Stimulated activated CD4-positive, alpha-beta T cell treated with anti-CD3 and anti-CD28 coated beads, Interleukin-15, amount 100 ng/mL, for 48 hours (primary cell): ENCODE measurements around the gene PCDH18.
"Not testable (repeated sequence)": the region's sequence is repeated elsewhere in the genome, so short reads cannot be mapped to it uniquely, and the experiment has no call there.

Experiments used
- DNase-seq, 2 donors: peaks; one replicate each; pipeline ENCODE4 v3.0.0-alpha.2; 2020; ENCODE audit warnings: low read depth in 2 of 2

The PCDH18 gene

DNA sequence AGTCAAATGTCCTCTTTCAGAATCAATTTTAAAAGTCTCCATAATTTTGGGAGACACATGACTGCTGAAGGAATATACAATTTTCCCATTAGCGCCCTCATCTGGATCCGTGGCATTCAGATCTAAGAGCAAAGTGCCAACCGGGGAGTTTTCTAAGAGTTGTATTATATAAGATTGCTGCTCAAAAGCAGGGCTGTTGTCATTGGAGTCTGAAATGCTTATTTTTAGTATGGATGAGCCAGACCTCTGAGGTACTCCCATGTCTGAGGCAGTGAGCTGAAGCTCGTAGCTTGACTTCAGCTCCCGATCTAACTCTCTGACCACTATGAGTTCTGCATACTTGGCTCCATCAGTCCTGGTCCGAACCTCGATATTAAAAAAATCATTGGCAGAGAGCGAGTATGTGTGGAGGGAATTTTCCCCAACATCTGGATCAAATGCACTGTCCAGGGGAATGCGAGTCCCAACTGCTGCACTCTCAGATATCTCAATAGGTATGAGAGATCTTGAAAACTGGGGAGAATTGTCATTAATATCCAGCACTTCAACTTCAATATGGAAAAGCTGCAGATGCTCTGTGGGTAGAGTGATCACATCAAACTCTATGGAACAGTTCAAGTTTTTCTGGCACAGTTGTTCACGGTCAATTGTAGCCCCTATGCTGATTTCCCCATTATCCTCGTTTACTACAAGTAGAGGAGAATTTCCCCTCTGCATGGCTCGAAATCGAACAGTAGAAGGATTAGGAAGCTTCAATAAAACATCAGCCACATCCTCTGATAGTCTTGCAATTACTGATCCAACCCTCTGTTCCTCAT lies 917 bp downstream of the PCDH18 start:
- DNase-seq: no peak

DNA sequence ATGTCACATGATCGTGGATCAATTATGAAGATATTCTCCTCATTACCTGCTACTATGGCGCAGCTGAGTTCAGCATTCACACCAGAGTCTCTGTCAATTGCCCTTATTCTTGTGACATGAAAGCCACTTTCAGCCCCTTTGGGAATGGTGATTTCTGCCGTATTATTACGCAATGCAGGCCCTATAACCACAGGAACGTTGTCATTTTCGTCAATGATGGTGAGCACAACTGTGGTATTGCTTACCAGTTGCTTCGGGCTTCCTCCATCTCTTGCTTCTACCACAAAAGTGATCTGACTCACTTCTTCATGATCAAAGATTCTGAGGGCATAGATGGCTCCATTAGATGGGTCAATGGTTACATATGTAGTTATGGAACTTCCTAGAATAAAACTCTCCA lies 2.1 kb downstream of the PCDH18 start:
- no peak for DNase-seq

DNA sequence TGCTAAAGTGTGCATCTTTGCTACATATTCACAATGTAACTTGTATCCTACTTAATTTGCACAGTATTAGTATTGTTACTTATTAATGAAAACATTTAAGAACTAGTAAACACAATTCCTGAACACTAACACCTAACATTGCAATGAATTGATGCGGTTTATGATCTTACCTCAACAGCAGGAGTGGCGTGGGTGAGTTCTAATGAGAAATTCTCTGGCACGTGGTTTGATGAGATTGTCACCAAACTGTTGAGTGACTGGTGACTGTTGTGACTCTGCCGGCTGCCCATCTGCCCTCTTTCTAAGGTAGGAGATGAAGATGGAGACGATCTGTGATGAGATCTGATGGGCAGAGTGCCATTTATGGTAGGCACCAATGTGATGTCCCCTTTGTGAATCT lies 2.9 kb downstream of the PCDH18 start:
- no peak for DNase-seq

DNA sequence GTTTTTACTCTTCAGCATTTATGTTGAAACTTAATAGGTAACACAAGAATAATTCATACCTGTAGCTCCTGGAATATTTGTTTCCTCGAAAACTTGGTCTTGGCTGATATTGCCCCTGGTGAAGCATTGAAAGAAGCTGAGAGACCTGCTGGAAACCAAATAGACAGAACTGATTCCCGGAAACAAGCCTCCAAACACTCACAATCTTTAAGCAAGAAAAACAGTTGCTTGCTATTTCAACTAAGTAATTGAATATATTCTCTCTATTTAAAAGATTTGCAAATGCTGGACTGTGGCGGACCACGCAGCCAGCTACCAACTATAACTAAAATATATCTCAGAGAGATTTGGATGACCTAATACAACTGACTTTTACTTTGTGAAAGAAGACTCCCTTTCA lies 3.6 kb downstream of the PCDH18 start:
- no peak for DNase-seq

DNA sequence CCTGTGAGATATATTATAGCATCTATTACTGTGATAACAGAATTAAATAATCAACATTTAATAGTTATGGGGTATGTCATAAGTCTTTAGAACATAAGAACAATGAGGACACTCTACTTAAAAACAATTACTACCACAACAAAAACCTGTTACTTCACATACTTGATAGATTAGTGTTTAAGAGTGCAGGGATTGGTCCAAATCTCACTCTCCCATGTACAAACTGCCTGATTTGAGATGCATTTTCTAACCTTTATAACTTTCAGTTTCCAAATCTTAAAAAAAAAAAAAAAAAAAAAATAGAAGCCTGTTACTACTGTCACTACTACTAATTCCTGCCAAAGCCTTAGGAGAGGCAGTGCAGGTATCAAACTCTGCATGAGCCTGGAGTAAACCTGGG lies 5.6 kb downstream of the PCDH18 start:
- no peak for DNase-seq

DNA sequence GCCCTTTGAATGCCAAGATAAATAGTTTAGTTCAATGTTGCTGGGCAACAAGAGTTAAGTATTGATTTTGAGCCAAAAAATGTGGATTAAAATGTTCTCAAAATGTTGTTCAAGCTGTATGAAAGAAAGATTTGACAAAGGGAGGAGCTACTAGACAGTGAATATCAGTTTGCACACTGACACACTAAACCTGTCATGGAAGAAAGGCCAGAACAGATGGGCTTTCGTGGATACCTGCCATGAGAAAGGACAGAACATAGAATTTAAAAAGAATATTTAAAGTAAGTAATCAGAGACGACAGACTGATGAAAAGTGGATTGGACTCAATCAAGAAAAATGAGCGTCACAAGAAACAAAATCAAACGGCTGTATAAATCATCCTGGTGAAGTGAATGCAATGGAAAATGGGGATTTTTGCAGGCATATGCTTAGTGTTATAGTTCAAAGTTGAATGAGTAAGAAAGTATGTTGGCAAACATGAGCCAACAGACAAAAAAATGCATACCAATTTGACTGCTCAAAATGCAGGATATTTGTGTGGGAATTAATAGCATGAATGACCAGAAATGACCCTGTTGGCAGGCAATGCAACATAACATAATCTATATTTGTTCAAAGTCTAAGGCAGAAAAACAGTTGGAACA lies 7.4 kb downstream of the PCDH18 start:
- no peak for DNase-seq

DNA sequence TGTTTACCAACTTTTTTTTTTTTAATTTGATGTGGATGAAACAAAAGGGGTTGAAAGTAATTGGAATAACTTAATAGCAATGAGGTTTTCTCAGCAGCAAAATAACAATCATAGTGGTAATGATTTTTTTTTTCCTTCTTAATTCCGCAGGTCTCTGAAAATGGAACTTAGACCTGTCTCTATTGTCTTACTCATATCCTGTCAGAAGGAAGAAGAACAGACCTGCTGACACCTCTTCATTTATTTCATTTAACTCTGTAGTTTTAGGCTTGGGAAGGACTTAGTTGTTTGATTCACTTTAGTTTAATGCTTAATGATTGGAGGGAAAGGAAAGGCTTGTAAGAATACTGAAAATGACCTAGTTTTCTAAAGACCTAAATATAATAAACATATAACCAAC lies 9.0 kb downstream of the PCDH18 start:
- DNase-seq: no peak

DNA sequence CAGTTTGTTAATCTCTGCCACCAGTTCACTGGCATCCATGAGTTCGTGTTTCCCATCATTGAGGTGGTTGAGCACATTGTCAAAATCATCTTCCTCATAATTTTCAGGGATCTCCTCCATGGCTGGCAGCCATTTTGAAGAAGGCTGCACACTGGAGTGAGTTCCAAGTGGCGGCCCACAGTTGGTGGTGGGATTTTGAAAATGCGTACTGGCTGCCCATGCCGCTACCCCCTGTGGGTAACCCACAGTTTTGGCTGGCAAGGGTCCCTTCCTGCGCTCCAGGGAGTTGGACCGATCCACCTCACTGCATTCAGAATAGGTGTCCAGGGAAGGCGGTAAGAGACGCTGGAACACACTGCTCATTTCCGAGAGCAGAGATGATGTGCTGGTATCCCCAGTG lies 11.2 kb downstream of the PCDH18 start:
- DNase-seq: no peak

DNA sequence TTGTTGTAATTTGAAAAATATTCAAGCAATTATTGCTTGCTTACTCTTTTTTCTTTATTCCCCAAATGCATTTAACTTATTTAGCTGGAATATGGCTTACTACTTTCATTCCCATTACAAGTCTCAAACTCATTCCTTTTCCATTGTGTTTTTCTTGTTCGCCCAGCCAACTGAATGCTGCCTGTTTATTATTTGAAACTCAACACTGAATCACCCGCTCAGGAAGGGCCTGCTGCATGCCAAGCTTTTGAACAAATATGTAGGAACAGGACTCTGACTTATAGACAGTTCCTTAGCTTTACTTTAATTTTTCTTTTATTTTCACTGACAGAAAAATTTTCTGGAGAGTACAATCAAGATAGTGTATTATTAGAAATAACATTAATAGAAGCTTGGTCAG lies 12.9 kb downstream of the PCDH18 start:
- DNase-seq: no peak

DNA sequence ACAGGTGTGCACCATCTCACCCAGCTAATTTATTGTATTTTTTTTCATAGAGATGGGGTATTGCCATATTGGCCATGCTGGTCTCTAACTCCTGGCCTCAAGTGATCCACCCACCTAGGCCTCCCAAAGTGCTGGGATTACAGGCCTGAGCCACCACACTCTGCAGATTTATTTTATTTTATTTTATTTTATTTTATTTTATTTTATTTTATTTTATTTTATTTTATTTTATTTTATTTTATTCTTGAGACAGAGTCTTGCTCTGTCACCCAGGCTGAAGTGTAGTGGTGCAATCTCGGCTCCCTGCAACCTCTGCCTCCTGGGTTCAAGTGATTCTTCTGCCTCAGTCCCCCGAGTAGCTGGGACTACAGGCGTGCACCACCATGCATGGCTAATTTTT lies 15.0 kb downstream of the PCDH18 start:
- DNase-seq: not testable (repeated sequence)

DNA sequence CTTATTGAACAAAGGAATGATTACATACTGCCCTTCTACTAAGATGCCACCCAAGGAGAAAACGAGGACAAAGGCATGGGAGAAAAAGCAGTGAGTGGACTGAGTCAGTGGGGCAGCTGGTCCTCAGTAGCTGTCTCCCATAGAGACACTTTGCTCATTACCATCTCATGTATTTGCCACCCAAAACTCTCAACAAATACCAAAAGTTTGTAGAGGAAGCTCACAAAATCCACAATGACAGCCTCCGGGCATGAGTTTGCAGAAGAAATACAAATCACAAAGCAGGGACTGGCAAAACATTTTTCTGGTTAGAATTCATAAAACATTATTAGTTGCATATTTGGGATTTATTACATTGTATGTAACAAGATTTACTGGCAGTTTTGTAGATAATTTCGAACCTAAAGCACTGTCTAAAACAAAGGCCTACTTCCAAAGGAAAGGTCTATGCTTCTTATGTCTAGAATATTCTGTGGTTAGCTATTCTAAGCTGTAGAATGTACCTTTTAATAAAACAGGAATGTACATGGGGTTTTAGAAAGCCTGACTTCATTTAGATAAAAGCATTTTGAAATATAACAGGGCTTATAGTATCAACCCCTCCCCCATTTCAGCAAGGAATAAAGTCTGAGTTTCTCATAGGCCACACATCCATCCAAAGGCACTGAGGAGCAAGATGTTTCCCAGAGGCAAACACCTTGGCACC lies 17.7 kb downstream of the PCDH18 start:
- no peak for DNase-seq

DNA sequence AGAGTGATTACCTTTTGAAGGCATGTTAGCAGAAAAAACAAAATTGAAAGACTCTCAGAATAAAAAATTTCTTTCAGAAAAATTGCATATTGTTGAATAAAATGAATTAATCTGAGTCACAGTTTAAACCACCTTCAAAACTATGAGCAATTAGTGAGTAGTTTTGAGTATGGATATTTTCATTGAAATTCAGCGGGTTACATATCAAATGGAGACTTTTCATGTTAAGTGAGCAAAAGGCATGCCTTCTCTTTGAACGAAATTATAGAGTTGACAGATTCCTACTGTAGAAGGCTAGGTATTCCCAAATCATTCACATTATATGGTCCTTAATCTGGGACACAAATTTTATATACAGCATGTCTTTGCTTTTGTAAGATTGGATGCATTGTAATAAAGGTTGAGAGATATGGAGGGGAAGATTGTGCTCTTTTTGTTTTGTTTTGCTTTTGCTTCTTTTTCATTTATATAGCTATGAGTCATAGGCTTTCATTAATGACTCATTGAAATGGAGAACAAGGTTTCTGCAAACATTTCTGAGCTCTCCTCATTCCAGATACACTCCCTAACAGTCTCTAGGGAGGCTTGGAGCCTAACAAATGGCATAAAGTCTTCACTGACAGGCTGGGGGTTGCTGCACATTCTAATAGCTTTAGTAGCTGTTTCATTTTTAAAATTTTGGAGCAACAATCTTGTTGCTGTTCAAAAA lies 21.6 kb downstream of the PCDH18 start:
- DNase-seq: no peak

DNA sequence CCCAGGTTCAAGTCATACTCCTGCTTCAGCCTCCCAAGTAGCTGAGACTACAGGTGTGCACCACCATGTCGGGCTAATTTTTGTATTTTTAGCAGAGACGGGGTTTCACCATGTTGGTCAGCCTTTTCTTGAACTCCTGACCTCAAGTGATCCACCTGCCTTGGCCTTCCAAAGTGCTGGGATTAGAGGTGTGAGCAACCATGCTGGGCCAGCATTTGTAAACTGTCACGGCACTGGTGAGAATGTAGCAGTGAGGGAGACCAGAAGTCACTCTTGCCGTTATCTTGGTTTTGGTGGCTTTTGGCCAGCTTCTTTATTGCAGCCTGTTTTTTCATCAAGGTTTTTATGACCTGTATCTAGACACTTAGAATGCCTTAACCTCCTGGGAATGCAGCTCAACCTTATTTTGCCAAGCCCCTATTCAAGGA lies 22.4 kb downstream of the PCDH18 start:
- DNase-seq: no peak

DNA sequence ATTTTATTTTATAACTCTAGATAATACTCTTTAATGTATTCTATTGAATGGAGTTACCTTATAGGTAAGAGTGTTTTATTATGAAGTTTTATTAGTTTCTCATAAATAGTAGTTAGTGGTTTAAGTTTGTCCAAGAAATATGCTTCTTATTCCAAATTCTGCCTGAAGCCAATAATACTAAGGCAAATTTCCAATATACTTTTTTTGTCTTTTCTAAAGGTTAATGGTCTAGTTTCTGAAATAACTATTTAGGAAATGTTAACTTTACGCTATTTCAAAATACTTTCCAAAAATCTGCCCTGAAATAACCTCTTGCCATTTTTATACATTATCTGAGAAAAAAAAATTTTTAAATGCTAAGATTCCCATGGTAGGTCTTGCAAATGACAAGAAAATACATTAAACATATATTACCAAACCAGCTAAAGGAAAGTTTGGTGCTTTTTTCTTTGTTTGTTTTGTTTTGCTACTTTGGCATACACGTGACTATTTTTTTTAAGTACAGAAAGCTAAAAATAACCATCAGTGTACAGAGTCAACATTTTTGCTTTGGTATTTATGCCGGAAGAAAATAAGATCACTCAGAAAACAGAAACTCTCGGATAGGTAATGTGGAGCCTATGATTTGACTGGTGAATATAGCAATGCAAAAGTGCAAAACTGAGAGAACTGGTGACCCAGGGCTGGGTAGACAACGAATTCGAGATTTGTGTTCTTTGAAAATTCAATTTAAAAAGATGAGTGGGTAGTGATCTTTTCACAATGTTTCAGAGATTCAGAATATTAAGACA lies 29.8 kb downstream of the PCDH18 start:
- no peak for DNase-seq

DNA sequence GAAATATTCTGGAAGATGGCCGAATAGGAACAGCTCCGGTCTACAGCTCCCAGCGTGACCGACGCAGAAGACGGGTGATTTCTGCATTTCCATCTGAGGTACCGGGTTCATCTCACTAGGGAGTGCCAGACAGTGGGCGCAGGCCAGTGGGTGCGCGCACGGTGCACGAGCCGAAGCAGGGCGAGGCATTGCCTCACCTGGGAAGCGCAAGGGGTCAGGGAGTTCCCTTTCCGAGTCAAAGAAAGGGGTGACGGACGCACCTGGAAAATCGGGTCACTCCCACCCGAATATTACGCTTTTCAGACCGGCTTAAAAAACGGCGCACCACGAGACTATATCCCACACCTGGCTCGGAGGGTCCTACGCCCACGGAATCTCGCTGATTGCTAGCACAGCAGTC lies 36.0 kb downstream of the PCDH18 start:
- DNase-seq: not testable (repeated sequence)

DNA sequence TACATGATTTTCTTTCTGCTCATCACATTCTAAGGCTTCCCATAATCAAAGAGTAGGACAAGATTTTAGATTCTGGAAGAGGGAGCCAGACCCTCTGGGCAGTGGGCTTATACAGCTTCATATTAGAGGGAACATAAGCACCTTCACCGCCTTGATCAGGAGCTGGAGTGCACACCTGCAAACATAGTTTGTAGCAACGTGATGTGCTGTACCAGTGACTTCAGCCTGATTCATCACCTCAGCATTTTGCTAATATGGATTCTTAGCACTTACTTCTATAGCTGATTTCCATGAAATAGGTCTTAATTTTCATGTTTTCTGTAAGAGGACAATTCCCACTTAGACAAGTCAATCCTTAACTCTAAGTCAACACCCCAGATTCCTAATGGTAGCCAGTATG lies 36.7 kb downstream of the PCDH18 start:
- DNase-seq: no peak

DNA sequence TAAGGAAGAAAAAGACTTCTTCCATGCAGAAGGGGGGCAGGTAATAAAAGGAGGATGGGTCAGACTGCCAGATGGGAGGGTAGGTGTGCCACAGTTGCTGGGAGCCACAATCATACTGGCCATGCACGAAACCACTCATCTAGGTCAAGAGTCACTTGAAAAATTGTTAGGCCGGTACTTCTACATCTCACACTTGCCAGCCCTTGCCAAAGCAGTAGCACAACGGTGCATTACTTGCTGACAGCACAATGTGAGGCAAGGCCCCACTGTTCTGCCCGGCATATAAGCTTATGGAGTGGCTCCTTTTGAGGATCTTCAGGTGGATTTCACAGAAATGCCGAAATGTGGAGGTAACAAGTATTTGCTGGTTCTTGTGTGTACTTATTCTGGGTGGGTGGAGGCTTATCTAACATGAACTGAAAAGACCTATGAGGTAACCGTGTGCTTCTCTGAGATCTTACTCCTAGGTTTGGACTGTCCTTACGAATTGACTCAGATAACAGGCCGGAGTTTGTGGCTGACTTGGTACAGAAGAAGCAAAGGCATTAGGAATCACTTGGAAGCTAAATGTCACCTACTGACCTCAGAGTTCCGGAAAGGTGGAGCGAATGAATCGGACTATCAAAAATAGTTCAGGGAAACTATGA lies 48.9 kb downstream of the PCDH18 start:
- DNase-seq: not testable (repeated sequence)

DNA sequence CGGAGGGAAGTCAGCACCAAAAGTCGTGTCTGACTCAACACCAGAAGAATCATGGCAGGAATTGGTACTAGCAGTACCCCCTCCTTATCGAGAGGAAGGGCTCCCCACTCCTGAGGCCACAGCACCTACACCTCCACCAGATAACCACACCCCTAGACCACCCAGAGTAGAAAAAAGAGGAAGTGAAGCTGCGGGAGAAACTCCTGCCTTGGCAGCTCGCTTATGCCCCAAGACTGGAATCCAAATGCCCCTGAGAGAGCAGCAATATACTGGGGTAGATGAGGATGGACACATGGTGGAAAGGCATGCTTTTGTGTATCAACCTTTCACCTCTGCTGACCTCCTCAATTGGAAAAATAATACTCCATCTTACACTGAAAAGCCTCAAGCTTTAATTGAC lies 52.6 kb downstream of the PCDH18 start:
- DNase-seq: not testable (repeated sequence)

DNA sequence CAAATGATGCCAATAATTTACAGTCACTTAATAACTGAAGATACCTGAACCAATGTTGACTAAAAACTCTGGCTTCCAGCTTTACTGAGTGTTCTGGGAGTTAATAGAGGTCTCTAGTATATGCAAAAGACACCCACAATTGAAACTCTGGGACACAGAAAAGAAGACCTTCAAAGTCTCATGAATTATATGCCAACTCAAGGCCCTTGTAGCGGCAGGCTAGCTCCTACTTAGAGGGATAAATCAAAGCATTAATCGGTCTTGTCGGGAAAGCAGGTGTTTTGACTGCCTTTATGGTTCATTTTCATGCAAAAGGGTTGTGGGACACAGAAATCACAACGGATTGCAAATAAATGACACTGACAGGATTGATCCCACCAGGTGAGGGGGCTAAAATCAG lies 55.9 kb downstream of the PCDH18 start:
- DNase-seq: no peak

DNA sequence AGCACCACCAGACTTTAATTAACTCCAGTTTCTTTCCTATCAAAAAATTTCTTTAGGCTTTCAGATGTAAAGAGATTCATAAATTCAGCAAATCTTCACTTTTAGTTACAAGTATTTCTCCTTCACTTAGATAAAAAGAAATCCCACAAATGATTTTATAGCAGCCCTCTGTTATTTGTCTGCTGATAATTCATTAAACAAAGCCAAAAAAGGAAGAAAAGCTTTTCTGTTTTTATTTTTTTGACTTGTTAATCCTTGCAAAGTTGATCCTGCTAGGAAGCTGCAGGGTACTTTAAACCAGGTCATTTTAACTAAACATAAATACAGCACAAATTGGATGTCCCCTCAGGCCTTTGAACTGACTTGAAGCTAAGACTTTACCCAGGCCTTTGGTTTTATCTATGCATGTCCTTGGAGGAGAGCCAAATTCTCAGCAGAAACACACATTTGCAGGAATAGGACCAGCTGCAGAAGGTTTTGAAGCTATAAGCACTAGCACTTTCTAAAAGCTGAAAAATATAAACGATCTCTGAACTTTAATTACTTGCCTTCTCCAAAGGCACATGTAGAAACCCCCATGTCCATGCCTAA lies 57.5 kb downstream of the PCDH18 start:
- DNase-seq: no peak

DNA sequence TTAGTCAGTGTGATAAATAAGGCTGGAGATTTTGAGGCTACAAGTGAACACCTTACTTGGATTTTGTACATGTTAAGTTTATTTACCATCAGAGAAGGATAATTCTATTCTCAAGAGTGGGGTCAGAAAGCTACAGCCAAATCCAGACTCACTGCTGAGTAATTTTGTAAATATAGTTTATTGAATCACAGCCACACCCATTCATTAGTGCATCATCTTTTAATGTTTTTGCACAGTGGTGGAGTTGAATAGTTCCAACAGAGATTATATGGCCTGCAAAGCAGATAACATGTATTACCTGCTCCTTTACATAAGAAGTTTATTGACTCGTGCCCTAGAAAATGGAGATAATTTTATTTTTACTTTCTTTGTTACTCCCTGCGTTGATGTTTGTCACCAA lies 60.4 kb downstream of the PCDH18 start:
- DNase-seq: no peak
